ENCODE data around the gene THSD7A. TPM values are rescaled to one million over a fixed set of nuclear protein-coding genes. Genes with fewer than 3 reads are reported as not detected.

THSD7A gene
- total and polyA plus RNA-seq, 10 of the 15 experiments (the other 5 are each of a cell fraction or from before 2014, with no cell fraction given): 0.03 to 0.09 (median 0.03) TPM; not detected in 7

GRCh38 chr7:11570205-11570604 lies 261.8 kb downstream of the THSD7A start:
- no peak overlapping the region for H3K4me2 ChIP-seq (ENCODE audit: control insufficient read depth, insufficient read depth)
- WGBS (ENCODE audit: insufficient coverage, insufficient replicate concordance, low lambda C conversion rate, missing lambda C conversion rate): 0% methylated on average over 1 of the region's 1 CpG
- ChIA-PET POLR2A (no interaction called here), CTCF (no interaction called here), SMC1A (ENCODE audit: uncharacterized antibody, unreplicated experiment) (no interaction called here), RAD21 (ENCODE audit: unreplicated experiment) (no interaction called here)
- intact Hi-C loops (cut with micrococcal nuclease; ENCODE audit: unreplicated experiment): no loop called here
- TF ChIP-seq NFIC (IDR thresholded peaks at IDR 0.05; ENCODE audit: low read depth, low read length) (no peak), PML (IDR thresholded peaks at IDR 0.05; ENCODE audit: low read length) (no peak)
- TF ChIP-seq, protein P1, sequence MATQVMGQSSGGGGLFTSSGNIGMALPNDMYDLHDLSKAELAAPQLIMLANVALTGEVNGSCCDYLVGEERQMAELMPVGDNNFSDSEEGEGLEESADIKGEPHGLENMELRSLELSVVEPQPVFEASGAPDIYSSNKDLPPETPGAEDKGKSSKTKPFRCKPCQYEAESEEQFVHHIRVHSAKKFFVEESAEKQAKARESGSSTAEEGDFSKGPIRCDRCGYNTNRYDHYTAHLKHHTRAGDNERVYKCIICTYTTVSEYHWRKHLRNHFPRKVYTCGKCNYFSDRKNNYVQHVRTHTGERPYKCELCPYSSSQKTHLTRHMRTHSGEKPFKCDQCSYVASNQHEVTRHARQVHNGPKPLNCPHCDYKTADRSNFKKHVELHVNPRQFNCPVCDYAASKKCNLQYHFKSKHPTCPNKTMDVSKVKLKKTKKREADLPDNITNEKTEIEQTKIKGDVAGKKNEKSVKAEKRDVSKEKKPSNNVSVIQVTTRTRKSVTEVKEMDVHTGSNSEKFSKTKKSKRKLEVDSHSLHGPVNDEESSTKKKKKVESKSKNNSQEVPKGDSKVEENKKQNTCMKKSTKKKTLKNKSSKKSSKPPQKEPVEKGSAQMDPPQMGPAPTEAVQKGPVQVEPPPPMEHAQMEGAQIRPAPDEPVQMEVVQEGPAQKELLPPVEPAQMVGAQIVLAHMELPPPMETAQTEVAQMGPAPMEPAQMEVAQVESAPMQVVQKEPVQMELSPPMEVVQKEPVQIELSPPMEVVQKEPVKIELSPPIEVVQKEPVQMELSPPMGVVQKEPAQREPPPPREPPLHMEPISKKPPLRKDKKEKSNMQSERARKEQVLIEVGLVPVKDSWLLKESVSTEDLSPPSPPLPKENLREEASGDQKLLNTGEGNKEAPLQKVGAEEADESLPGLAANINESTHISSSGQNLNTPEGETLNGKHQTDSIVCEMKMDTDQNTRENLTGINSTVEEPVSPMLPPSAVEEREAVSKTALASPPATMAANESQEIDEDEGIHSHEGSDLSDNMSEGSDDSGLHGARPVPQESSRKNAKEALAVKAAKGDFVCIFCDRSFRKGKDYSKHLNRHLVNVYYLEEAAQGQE (IDR thresholded peaks at IDR 0.05; ENCODE audit: low read depth, low read length): no peak
- TF ChIP-seq, protein P2, sequence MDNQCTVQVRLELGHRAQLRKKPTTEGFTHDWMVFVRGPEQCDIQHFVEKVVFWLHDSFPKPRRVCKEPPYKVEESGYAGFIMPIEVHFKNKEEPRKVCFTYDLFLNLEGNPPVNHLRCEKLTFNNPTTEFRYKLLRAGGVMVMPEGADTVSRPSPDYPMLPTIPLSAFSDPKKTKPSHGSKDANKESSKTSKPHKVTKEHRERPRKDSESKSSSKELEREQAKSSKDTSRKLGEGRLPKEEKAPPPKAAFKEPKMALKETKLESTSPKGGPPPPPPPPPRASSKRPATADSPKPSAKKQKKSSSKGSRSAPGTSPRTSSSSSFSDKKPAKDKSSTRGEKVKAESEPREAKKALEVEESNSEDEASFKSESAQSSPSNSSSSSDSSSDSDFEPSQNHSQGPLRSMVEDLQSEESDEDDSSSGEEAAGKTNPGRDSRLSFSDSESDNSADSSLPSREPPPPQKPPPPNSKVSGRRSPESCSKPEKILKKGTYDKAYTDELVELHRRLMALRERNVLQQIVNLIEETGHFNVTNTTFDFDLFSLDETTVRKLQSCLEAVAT (IDR thresholded peaks at IDR 0.05): no peak
- H3K9me3 ChIP-seq (replicated peaks; ENCODE audit: control insufficient read depth, insufficient read depth, low read length): no peaks in the 10 kb centered on the region
- H3K9ac ChIP-seq (ENCODE audit: control insufficient read depth, insufficient read depth, low read length): no peak overlapping the region
- no peak for FAIRE-seq
- H3K4me3 ChIP-seq: no peak overlapping the region
- no peak for ATAC-seq
- in situ Hi-C loops (cut with MboI): no loop called here
- H3K27ac ChIP-seq (ENCODE audit: control insufficient read depth, insufficient read depth): no peak overlapping the region
- H4K20me1 ChIP-seq (ENCODE audit: control insufficient read depth, insufficient read depth): no peaks in the 10 kb centered on the region
- DNase-seq (ENCODE audit: low read depth, low spot score): no peak
- BruUV-seq (replicated peaks): no TSS peak
- H3K4me1 ChIP-seq (ENCODE audit: control insufficient read depth, insufficient read depth, low read length): no peaks in the 10 kb centered on the region
- H3K79me2 ChIP-seq (ENCODE audit: control insufficient read depth, insufficient read depth, low read length): no peaks in the 10 kb centered on the region
- no peaks in the 10 kb centered on the region for H3K36me3 ChIP-seq (ENCODE audit: control insufficient read depth in 2 of 2, insufficient read depth in 2 of 2, low read length in 1 of 2)
- no peak overlapping the region for H2AFZ ChIP-seq (ENCODE audit: control insufficient read depth, low read depth, low read length)
- no peaks in the 10 kb centered on the region for H3K27me3 ChIP-seq (replicated peaks in 1 of 2; ENCODE audit: control insufficient read depth in 2 of 2, insufficient read depth in 2 of 2, low read length in 1 of 2)
